Measurements from ENCODE around the gene GRIA3.

GRCh38 chrX:123331349-123331748 is 147.3 kb downstream of the GRIA3 start:
- TF ChIP-seq CTCF (IDR thresholded peaks at IDR 0.05; ENCODE audit: insufficient read depth, low read depth, low read length) (no peak), EZH2 (IDR thresholded peaks at IDR 0.05; ENCODE audit: insufficient read depth, low read length) (no peak)
